ENCODE measurements around the gene ZNF500.

Gene ZNF500

GRCh38 chr16:4780235-4780634 is 13.3 kb upstream of the ZNF500 start (continued):
- TF ChIP-seq ZFP69B (tag by site-specific recombination; IDR thresholded peaks at IDR 0.05) (0 out of 2 replicates have a peak, but pooled peaks have one; percentile 25), OVOL3 (tag by site-specific recombination; IDR thresholded peaks at IDR 0.05) (no peak), EGR2 (tag by site-specific recombination; IDR thresholded peaks at IDR 0.05; ENCODE audit: low read depth) (peak; percentile 27; the same call in 1 of the 2 replicates), KLF1 (tag by site-specific recombination; IDR thresholded peaks at IDR 0.05) (peak; percentile 78), INSM2 (tag by site-specific recombination; IDR thresholded peaks at IDR 0.05) (peak; percentile 29; the same call in 1 of the 2 replicates), ZNF366 (tag by site-specific recombination; conservative IDR thresholded peaks at IDR 0.05) (0 out of 2 replicates have a peak, but pooled peaks have one; percentile 35), YY2 (tag by site-specific recombination; IDR thresholded peaks at IDR 0.05) (0 out of 2 replicates have a peak, but pooled peaks have one; percentile 34), SP7 (tag by site-specific recombination; IDR thresholded peaks at IDR 0.05) (peak; percentile 62), SP2 (tag by site-specific recombination; IDR thresholded peaks at IDR 0.05) (peak; percentile 35), ZNF488 (tag by site-specific recombination; IDR thresholded peaks at IDR 0.05) (no peak), ZNF76 (tag by site-specific recombination; IDR thresholded peaks at IDR 0.05; ENCODE audit: borderline replicate concordance, low read depth) (0 out of 2 replicates have a peak, but pooled peaks have one; percentile 40), ZBTB21 (tag by site-specific recombination; IDR thresholded peaks at IDR 0.05) (peak; percentile 93), ZFP37 (tag by site-specific recombination; IDR thresholded peaks at IDR 0.05) (no peak), HIC1 (tag by site-specific recombination; IDR thresholded peaks at IDR 0.05) (0 out of 2 replicates have a peak, but pooled peaks have one; percentile 57), ZNF302 (tag by site-specific recombination; IDR thresholded peaks at IDR 0.05; ENCODE audit: low read depth) (no peak)

GRCh38 chr16:4778050-4778392 is 11.1 kb upstream of the ZNF500 start:
- ChIA-PET CTCF (no interaction called here), POLR2A (no interaction called here)
- no peak overlapping the region for H3K27ac ChIP-seq (ENCODE audit: extremely low read depth, low read depth, low read length)
- H3K9me3 ChIP-seq (ENCODE audit: control insufficient read depth, insufficient read depth, low read depth, low read length), result no peaks in the 10 kb centered on the region
- no peak for TF ChIP-seq HOXA7 (CRISPR knock-in tag; IDR thresholded peaks at IDR 0.05; ENCODE audit: borderline replicate concordance)
- no peak for TF ChIP-seq ZNF521 (tag by site-specific recombination; IDR thresholded peaks at IDR 0.05)
- TF ChIP-seq ZNF266 (tag by site-specific recombination; IDR thresholded peaks at IDR 0.05; ENCODE audit: low read depth), result no peak
- no peak for TF ChIP-seq ZNF112 (tag by site-specific recombination; IDR thresholded peaks at IDR 0.05)
- TF ChIP-seq ZNF610 (tag by site-specific recombination; IDR thresholded peaks at IDR 0.05; ENCODE audit: borderline replicate concordance), result no peak
- TF ChIP-seq ZNF223 (tag by site-specific recombination; IDR thresholded peaks at IDR 0.05), result no peak
- TF ChIP-seq ZNF558 (tag by site-specific recombination; IDR thresholded peaks at IDR 0.05), result no peak
- no peak for TF ChIP-seq SCRT2 (tag by site-specific recombination; IDR thresholded peaks at IDR 0.05)
- no peak for TF ChIP-seq GLIS1 (tag by site-specific recombination; IDR thresholded peaks at IDR 0.05)
- TF ChIP-seq ZXDB (tag by site-specific recombination; IDR thresholded peaks at IDR 0.05), result no peak
- no peak for TF ChIP-seq ZNF311 (tag by site-specific recombination; IDR thresholded peaks at IDR 0.05; ENCODE audit: borderline replicate concordance)
- no peak for TF ChIP-seq ZNF121 (tag by site-specific recombination; IDR thresholded peaks at IDR 0.05)
- no peak for TF ChIP-seq REST (tag by site-specific recombination; IDR thresholded peaks at IDR 0.05)
- TF ChIP-seq ZNF140 (tag by site-specific recombination; IDR thresholded peaks at IDR 0.05), result no peak
- peaks cover 2% of the 10 kb centered on the region; the same call in 1 of the 2 replicates for H3K4me1 ChIP-seq (ENCODE audit: control insufficient read depth, insufficient read depth, low read length)
- no peak overlapping the region for H3K4me3 ChIP-seq (ENCODE audit: low read depth, low read length)
- no peaks in the 10 kb centered on the region for H3K36me3 ChIP-seq (ENCODE audit: control insufficient read depth in 2 of 2, insufficient read depth in 1 of 2, low read length in 2 of 2)

Measured in HEK293 (cell line).